Right lobe of liver (tissue), 6 donors: Measurements from ENCODE around the gene HPS5. TPM values are rescaled to one million over a fixed set of nuclear protein-coding genes. Genes with fewer than 3 reads are reported as not detected.
A peak's percentile ranks its signal among the peaks of the same experiment; 100 is the strongest.

Source experiments
- ATAC-seq, 4 donors: fragments of 200-7000 bp; cut with Tn5 transposase; one replicate each; pipeline ENCODE4 v1.9.1; 2020; ENCODE audit warnings: mild to moderate bottlenecking in 4 of 4, moderate library complexity in 4 of 4
- DNase-seq, 3 donors: peaks; one replicate each; pipeline ENCODE4 v3.0.0-alpha.2; 2020
- H3K27ac ChIP-seq, 3 donors: fragments of 200-600 bp; one replicate each; pipeline ENCODE4 v1.8.0; 2022
- H3K27me3 ChIP-seq, 2 donors: fragments of 200-600 bp; one replicate each; pipeline ENCODE4 v1.8.0; 2022
- H3K36me3 ChIP-seq, 4 donors: fragments of 200-600 bp; sonication (generic) in 1 of 4; one replicate each; pipeline versions ENCODE4 v1.5.1 to v1.8.0; 2017 to 2022; ENCODE audit warnings: control low read depth in 1 of 4
- H3K4me1 ChIP-seq, 4 donors: fragments of 200-600 bp; sonication (generic) in 1 of 4; one replicate each; pipeline versions ENCODE4 v1.5.1 to v1.8.0; 2017 to 2022; ENCODE audit warnings: control low read depth in 1 of 4
- H3K4me3 ChIP-seq, 3 donors: fragments of 200-600 bp; one replicate each; pipeline ENCODE4 v1.8.0; 2022
- H3K9me3 ChIP-seq, 4 donors: fragments of 200-600 bp; sonication (generic) in 1 of 4; one replicate each; pipeline versions ENCODE4 v1.5.1 to v1.8.0; 2017 to 2022; ENCODE audit warnings: control low read depth in 1 of 4
- POLR2A ChIP-seq: fragments of 450-650 bp; IDR thresholded peaks from one replicate; pipeline ENCODE4 v1.6.1; 2017; ENCODE audit warnings: antibody characterized with exemption, mild to moderate bottlenecking
- WGBS: methylation state at CpG from one replicate; pipeline ENCODE4 v1.1.6; 2018; ENCODE audit warnings: low coverage, low lambda C conversion rate; ENCODE audit not compliant: insufficient coverage; ENCODE audit errors: missing lambda C conversion rate; 5-methylcytosine and 5-hydroxymethylcytosine counted together
- intact Hi-C, 2 donors: fragments of 100-400 bp; cut with DNase I; formaldehyde crosslinking; loops; one replicate each; pipeline versions ENCODE4 v1.11.2 to v1.14.1; 2022
- total RNA-seq, 6 experiments: library from RNA; depleted of rRNA in 2 of 6; stranded (reverse); fragments of >200 nt in 2 of 6; fragmentation: NEBNext Ultra II Directional in 3 of 6; extraction: Animal tissue kit (Norgen Biotek cat#: 25700) in 3 of 6; gene quantifications; one replicate each; pipeline versions ENCODE4 v1.1.0 to v1.2.4, GENCODE V29; 2016 to 2023
- TF ChIP-seq, protein P1 (sequence below), 4 donors: fragments of 200-600 bp in 3 of 4; fragments of 450-650 bp in 1 of 4; IDR thresholded peaks; one replicate each; pipeline versions ENCODE4 v1.5.1 to v1.8.0; 2016 to 2022; ENCODE audit warnings: antibody characterized with exemption in 4 of 4, mild to moderate bottlenecking in 2 of 4
- donor health status: DM: no; HTN: yes; CAD: no.
- donor health status: DM: no; HTN: no; CAD: no.
- donor health status: DM: no; HTN: no; CAD: no.
- donor health status: DM: no; HTN: yes; CAD: no.
- donor health status: DM: no; HTN: yes; CAD: no.

Gene HPS5
- total RNA-seq, 6 experiments from 2014 or later: 20.2 to 87.0 (median 41.7) TPM

DNA sequence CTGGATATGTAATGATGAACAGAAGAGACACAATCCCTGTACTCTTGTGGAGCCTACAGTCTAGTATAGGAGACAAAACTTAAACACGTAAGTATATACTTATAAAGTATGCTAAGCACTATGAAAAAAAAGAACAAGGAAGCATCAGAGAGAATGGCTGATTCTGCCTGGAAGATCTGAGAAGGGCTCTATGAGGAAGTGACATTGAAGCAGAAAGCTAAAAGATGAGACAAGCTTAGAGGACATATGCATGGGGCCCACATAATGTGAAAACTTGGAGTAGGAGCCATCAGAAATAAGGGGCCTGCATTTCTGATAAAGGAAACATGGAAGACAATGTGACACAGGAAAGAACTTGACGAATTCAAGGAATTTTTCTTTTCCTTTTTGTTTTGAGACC is 39.3 kb downstream of the HPS5 start:
- 100% methylated on average over 1 of the region's 2 CpGs for WGBS
- intact Hi-C loops: no loop called here
- no peaks in the 10 kb centered on the region for H3K4me1 ChIP-seq
- no peak for DNase-seq
- TF ChIP-seq, protein P1, sequence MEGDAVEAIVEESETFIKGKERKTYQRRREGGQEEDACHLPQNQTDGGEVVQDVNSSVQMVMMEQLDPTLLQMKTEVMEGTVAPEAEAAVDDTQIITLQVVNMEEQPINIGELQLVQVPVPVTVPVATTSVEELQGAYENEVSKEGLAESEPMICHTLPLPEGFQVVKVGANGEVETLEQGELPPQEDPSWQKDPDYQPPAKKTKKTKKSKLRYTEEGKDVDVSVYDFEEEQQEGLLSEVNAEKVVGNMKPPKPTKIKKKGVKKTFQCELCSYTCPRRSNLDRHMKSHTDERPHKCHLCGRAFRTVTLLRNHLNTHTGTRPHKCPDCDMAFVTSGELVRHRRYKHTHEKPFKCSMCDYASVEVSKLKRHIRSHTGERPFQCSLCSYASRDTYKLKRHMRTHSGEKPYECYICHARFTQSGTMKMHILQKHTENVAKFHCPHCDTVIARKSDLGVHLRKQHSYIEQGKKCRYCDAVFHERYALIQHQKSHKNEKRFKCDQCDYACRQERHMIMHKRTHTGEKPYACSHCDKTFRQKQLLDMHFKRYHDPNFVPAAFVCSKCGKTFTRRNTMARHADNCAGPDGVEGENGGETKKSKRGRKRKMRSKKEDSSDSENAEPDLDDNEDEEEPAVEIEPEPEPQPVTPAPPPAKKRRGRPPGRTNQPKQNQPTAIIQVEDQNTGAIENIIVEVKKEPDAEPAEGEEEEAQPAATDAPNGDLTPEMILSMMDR (IDR thresholded peaks at IDR 0.05): no peak
- no peak for TF ChIP-seq POLR2A
- no peak overlapping the region for H3K27ac ChIP-seq
- H3K36me3 ChIP-seq: peaks cover 0 to 73% (median 55%) of the 10 kb centered on the region in 4 donors
- H3K9me3 ChIP-seq: no peaks in the 10 kb centered on the region
- no peaks in the 10 kb centered on the region for H3K27me3 ChIP-seq
- H3K4me3 ChIP-seq: no peak overlapping the region
- peak in 1 of 4 donors; percentile 40 for ATAC-seq

DNA sequence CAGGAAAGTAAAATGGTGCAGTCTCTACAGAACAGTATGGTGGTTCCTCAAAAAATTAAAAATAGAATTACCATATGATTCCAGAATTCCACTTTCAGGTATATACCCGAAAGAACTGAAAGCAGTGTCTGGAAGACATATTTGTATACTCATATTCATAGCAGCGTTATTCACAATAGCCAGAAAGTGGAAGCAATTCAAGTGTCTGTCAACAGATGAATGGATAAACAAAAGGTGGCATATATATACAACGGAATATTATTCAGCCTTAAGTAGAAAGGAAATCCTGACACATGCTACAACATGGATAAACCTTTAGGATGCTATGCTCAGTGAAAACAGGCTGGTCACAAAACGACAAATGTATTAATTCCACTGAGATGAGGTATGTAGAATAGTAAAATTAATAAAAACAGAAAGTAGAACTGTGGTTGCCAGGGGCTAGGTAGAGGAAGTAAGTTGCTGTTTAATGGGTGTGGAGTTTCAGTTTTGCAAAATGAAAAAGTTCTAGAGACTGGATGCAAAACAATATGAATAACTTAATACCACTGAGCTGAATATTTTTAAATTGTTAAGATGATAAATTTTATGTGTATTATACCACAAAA is 41.4 kb downstream of the HPS5 start:
- ATAC-seq: peak in 1 of 4 donors; percentile 36
- intact Hi-C loops: no loop called here

DNA sequence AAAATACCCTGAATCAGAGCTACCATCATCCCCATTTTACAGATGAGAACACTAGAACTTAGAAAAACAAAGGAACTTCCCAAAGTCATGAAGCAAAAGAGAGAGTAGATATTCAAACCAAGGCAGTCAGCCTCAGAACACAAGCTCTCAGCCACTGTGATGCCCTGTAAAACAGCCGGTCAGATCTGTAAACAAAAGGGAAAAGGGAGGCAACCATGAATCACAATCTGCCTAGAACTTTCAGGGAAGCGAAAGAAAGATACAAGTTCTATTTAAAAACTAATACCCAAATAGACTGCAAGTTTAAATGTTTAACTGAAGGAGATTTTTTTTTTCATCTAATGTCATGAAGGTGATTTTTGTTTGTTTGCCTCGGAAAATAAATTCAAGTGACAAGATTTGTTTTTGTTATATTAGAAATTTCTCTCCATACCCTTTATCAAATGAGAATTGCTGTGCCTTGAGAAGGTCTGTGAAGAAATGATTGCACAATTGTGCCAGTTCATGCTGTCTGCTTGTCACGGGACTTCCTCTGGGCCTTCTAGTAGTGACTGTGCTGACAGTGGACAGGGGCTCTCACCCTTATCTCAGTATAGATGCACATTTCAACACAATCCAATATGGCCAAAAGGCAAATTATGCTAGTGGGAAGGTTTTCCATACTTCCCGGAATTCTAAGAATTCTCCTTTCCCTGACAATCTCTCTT is 44.2 kb downstream of the HPS5 start:
- H3K27ac ChIP-seq: no peak overlapping the region
- no peak for DNase-seq
- no peak overlapping the region for H3K4me3 ChIP-seq
- H3K36me3 ChIP-seq: peaks cover 0 to 33% (median 20%) of the 10 kb centered on the region in 4 donors
- H3K27me3 ChIP-seq: no peaks in the 10 kb centered on the region
- H3K4me1 ChIP-seq: no peaks in the 10 kb centered on the region
- no peaks in the 10 kb centered on the region for H3K9me3 ChIP-seq
- peak; percentile 52 to 80 (median 58) for ATAC-seq
- WGBS: 75% methylated on average over 5 of the region's 5 CpGs
- TF ChIP-seq, protein P1 (IDR thresholded peaks at IDR 0.05): no peak
- no peak for TF ChIP-seq POLR2A
- intact Hi-C loops: no loop called here

More for the DNA sequence above, 41.4 kb downstream of the HPS5 start:
- Histone ChIP-seq H3K9me3 (no peaks in the 10 kb centered on the region), H3K27ac (no peak overlapping the region), H3K4me3 (no peak overlapping the region), H3K27me3 (no peaks in the 10 kb centered on the region), H3K36me3 (peaks cover 0 to 53% (median 38%) of the 10 kb centered on the region in 4 donors), H3K4me1 (no peaks in the 10 kb centered on the region)
- WGBS: 88% methylated on average over 4 of the region's 4 CpGs
- TF ChIP-seq, protein P1 (IDR thresholded peaks at IDR 0.05): no peak
- TF ChIP-seq POLR2A: no peak
- DNase-seq: no peak

DNA sequence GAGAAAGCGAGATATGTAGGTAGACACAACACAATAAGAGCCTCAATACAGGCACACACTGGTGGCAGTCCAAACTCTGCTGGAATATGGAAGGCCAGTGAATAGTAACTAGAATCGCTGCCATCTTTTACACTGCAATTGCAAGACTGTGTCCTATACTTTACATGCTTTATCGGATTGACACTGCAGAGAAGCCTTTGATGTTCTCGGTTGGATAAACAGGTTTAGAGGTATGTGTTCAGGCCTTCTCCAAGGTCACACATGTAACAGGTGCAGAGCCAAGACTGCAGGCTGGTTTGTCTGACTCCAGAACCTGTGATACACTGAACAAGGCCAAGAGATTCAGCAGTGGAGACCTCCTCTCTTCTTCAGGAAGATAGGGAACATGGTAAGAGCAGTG is 50.7 kb downstream of the HPS5 start:
- Histone ChIP-seq H3K4me1 (peaks cover 0 to 3% (median 0%) of the 10 kb centered on the region in 4 donors), H3K27ac (no peak overlapping the region), H3K27me3 (no peaks in the 10 kb centered on the region), H3K9me3 (no peaks in the 10 kb centered on the region), H3K4me3 (no peak overlapping the region), H3K36me3 (no peaks in the 10 kb centered on the region)
- DNase-seq (no peak), ATAC-seq (peak in 2 of 4 donors; percentile 1 to 19)
- WGBS: 66% methylated on average over 4 of the region's 4 CpGs
- no peak for TF ChIP-seq POLR2A
- TF ChIP-seq, protein P1 (IDR thresholded peaks at IDR 0.05): no peak
- intact Hi-C loops: no loop called here
